Frontal cortex (tissue), 4 donors: ENCODE data around the gene RAD21L1. TPM values are rescaled to one million over a fixed set of nuclear protein-coding genes. Genes with fewer than 3 reads are reported as not detected.
"Not testable (repeated sequence)": the region's sequence is repeated elsewhere in the genome, so short reads cannot be mapped to it uniquely, and the experiment has no call there.

Source experiments
- DNase-seq, 2 donors: peaks; one replicate each; pipeline ENCODE4 v3.0.0; 2012; ENCODE audit warnings: low spot score in 2 of 2
- FAIRE-seq: peaks from 2 replicates; lab custom pipeline; 2012; peaks lifted over from hg19 to GRCh38; lab: Jason Lieb, UNC
- total RNA-seq: library from RNA; depleted of rRNA; stranded (reverse); fragments of >200 nt; gene quantifications from one replicate; pipeline ENCODE4 v1.2.3, GENCODE V29; 2014
- donor health status: control.
- donor health status: control.
- donor health status: control.

Gene RAD21L1
- total RNA-seq, 1 donor from 2014 or later, result under 0.01 TPM

- DNase-seq, FAIRE-seq: not testable (repeated sequence)
Observed at GRCh38 chr20:1222750-1223149, 3.1 kb upstream of the RAD21L1 start.

GRCh38 chr20:1224205-1224890 lies 1.5 kb upstream of the RAD21L1 start:
- DNase-seq, result no peak
- no peak for FAIRE-seq

GRCh38 chr20:1225263-1225782 lies 521 bp upstream of the RAD21L1 start:
- DNase-seq, result no peak
- FAIRE-seq, result no peak

- DNase-seq (no peak), FAIRE-seq (no peak)
Observed at GRCh38 chr20:1229541-1229940, 3.7 kb downstream of the RAD21L1 start.

GRCh38 chr20:1232286-1233111 lies 6.7 kb downstream of the RAD21L1 start:
- FAIRE-seq (no peak), DNase-seq (no peak)

- FAIRE-seq (no peak), DNase-seq (no peak)
Observed at GRCh38 chr20:1240549-1240948, 14.7 kb downstream of the RAD21L1 start.

- DNase-seq (no peak), FAIRE-seq (no peak)
Observed at GRCh38 chr20:1241456-1241855, 15.6 kb downstream of the RAD21L1 start.

GRCh38 chr20:1242099-1242498 lies 16.3 kb downstream of the RAD21L1 start:
- FAIRE-seq (no peak), DNase-seq (no peak)

- DNase-seq (no peak), FAIRE-seq (no peak)
Observed at GRCh38 chr20:1242530-1242929, 16.7 kb downstream of the RAD21L1 start.

- no peak for FAIRE-seq
- no peak for DNase-seq
Observed at GRCh38 chr20:1245578-1245977, 19.7 kb downstream of the RAD21L1 start.

GRCh38 chr20:1247689-1248088 lies 21.8 kb downstream of the RAD21L1 start:
- DNase-seq (no peak), FAIRE-seq (no peak)

- DNase-seq, FAIRE-seq: not testable (repeated sequence)
Observed at GRCh38 chr20:1250282-1250681, 24.4 kb downstream of the RAD21L1 start.

- FAIRE-seq (no peak), DNase-seq (no peak)
Observed at GRCh38 chr20:1252416-1252815, 26.6 kb downstream of the RAD21L1 start.

- FAIRE-seq (no peak), DNase-seq (no peak)
Observed at GRCh38 chr20:1254254-1254653, 28.4 kb downstream of the RAD21L1 start.

- no peak for FAIRE-seq
- no peak for DNase-seq
Observed at GRCh38 chr20:1255675-1256074, 29.8 kb downstream of the RAD21L1 start.

GRCh38 chr20:1263853-1264252 lies 38.0 kb downstream of the RAD21L1 start:
- DNase-seq, result no peak
- no peak for FAIRE-seq

GRCh38 chr20:1264727-1265126 lies 38.9 kb downstream of the RAD21L1 start:
- FAIRE-seq (no peak), DNase-seq (no peak)

- no peak for DNase-seq
- no peak for FAIRE-seq
Observed at GRCh38 chr20:1265226-1265915, 39.5 kb downstream of the RAD21L1 start.

GRCh38 chr20:1265916-1266166 lies 40.0 kb downstream of the RAD21L1 start:
- DNase-seq (no peak), FAIRE-seq (no peak)

GRCh38 chr20:1266167-1266973 lies 40.5 kb downstream of the RAD21L1 start, which contains the start of gene SNPH:
TSS of gene SNPH (plus strand) at chr20:1266294. CDS start at chr20:1296240, 29,946 bp downstream.
- DNase-seq, result peak; percentile 44 to 53
- no peak for FAIRE-seq
